Measurements from ENCODE around the gene CD247.

CD247 gene

DNA sequence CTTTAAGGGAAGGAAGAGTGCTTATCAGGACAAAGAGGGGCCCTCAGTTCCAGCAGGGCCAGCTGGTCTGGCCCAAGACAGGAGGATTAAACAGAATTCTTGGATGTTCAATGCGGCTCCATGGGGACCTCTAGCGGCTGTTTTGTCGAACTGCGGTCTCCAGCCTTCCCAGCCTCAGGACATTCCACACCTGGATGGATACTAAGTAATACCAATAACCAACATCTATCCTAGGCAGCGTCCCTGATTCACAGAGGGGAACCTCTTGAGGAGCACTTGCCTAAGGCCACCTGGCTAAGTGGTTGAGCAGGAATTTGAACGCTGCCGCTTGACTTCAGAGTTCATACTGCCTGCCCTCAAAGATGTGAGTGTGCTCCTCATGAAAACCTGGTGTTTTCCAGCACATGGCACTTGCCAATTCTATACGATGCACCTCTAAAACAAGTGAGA, 15.5 kb upstream of the CD247 start:
- TF ChIP-seq ISL1 (CRISPR knock-in tag; IDR thresholded peaks at IDR 0.05) (no peak), GLIS3 (CRISPR knock-in tag; IDR thresholded peaks at IDR 0.05) (no peak), TOX (CRISPR knock-in tag; IDR thresholded peaks at IDR 0.05; ENCODE audit: borderline replicate concordance) (no peak), BACH2 (CRISPR knock-in tag; IDR thresholded peaks at IDR 0.05; ENCODE audit: borderline replicate concordance) (no peak), RARB (CRISPR knock-in tag; IDR thresholded peaks at IDR 0.05) (no peak), ZNF565 (CRISPR knock-in tag; conservative IDR thresholded peaks at IDR 0.05; ENCODE audit: low read depth) (no peak), ZNF70 (CRISPR knock-in tag; IDR thresholded peaks at IDR 0.05) (no peak), TCF4 (CRISPR knock-in tag; IDR thresholded peaks at IDR 0.05; ENCODE audit: borderline replicate concordance) (no peak), ARNTL (CRISPR knock-in tag; IDR thresholded peaks at IDR 0.05; ENCODE audit: borderline replicate concordance, low read depth) (no peak), SNAI2 (CRISPR knock-in tag; IDR thresholded peaks at IDR 0.05) (no peak), ZFP30 (CRISPR knock-in tag; IDR thresholded peaks at IDR 0.05) (no peak), ZC3H10 (CRISPR knock-in tag; IDR thresholded peaks at IDR 0.05) (no peak)
- TF ChIP-seq, protein P1, sequence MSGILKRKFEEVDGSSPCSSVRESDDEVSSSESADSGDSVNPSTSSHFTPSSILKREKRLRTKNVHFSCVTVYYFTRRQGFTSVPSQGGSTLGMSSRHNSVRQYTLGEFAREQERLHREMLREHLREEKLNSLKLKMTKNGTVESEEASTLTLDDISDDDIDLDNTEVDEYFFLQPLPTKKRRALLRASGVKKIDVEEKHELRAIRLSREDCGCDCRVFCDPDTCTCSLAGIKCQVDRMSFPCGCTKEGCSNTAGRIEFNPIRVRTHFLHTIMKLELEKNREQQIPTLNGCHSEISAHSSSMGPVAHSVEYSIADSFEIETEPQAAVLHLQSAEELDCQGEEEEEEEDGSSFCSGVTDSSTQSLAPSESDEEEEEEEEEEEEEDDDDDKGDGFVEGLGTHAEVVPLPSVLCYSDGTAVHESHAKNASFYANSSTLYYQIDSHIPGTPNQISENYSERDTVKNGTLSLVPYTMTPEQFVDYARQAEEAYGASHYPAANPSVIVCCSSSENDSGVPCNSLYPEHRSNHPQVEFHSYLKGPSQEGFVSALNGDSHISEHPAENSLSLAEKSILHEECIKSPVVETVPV (CRISPR knock-in tag; IDR thresholded peaks at IDR 0.05) = no peak
- TF ChIP-seq, protein P2, sequence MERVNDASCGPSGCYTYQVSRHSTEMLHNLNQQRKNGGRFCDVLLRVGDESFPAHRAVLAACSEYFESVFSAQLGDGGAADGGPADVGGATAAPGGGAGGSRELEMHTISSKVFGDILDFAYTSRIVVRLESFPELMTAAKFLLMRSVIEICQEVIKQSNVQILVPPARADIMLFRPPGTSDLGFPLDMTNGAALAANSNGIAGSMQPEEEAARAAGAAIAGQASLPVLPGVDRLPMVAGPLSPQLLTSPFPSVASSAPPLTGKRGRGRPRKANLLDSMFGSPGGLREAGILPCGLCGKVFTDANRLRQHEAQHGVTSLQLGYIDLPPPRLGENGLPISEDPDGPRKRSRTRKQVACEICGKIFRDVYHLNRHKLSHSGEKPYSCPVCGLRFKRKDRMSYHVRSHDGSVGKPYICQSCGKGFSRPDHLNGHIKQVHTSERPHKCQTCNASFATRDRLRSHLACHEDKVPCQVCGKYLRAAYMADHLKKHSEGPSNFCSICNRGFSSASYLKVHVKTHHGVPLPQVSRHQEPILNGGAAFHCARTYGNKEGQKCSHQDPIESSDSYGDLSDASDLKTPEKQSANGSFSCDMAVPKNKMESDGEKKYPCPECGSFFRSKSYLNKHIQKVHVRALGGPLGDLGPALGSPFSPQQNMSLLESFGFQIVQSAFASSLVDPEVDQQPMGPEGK (CRISPR knock-in tag; IDR thresholded peaks at IDR 0.05; ENCODE audit: borderline replicate concordance) = no peak
- TF ChIP-seq, protein P3, sequence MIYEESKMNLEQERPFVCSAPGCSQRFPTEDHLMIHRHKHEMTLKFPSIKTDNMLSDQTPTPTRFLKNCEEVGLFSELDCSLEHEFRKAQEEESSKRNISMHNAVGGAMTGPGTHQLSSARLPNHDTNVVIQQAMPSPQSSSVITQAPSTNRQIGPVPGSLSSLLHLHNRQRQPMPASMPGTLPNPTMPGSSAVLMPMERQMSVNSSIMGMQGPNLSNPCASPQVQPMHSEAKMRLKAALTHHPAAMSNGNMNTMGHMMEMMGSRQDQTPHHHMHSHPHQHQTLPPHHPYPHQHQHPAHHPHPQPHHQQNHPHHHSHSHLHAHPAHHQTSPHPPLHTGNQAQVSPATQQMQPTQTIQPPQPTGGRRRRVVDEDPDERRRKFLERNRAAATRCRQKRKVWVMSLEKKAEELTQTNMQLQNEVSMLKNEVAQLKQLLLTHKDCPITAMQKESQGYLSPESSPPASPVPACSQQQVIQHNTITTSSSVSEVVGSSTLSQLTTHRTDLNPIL (CRISPR knock-in tag; IDR thresholded peaks at IDR 0.05; ENCODE audit: low read depth) = no peak
- TF ChIP-seq, protein P4, sequence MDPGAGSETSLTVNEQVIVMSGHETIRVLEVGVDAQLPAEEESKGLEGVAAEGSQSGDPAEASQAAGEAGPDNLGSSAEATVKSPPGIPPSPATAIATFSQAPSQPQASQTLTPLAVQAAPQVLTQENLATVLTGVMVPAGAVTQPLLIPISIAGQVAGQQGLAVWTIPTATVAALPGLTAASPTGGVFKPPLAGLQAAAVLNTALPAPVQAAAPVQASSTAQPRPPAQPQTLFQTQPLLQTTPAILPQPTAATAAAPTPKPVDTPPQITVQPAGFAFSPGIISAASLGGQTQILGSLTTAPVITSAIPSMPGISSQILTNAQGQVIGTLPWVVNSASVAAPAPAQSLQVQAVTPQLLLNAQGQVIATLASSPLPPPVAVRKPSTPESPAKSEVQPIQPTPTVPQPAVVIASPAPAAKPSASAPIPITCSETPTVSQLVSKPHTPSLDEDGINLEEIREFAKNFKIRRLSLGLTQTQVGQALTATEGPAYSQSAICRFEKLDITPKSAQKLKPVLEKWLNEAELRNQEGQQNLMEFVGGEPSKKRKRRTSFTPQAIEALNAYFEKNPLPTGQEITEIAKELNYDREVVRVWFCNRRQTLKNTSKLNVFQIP (CRISPR knock-in tag; IDR thresholded peaks at IDR 0.05; ENCODE audit: borderline replicate concordance, low read depth) = no peak
- peak; percentile 97 for ATAC-seq

DNA sequence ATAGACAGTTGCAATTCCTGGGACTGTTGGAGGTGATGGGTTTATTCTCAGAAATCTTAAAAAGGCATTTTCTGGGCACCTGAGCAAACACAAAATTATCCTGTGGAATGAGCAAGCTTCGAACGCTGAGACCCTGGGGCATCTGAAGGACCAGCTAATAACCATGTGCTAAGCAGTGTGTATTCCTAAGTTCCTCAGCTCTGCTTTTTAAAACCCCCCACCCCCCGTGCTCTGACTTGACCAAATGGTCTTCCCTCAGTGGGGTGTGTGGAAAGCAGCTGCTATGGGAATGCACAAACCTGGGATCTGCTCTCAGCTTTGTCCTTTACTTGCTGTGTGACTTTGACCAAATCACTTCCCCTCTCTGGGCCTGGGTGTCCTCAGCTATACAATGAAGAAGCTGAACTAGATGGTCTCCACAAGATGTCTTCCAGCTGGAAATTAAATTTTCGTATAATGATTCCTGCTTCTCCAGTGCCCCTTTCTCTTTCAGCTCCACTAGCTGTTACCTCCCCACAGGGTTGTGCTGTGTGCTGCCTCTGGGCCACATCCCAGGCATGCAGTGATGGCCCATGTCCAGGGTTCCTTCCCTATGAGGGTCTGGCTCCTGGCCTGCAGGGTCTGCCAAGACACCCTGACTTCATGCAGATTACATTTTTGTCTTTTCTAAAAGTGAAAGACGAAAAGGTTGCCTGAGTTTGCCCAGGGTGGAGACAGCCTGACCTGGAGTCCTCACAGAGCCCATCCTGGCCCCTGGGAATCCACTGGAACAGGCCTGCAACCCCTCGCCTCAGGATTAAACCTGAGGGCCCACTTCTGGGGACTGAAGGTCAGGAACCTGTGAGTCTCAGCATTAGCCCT, 14.9 kb upstream of the CD247 start:
- TF ChIP-seq, protein P2 (CRISPR knock-in tag; IDR thresholded peaks at IDR 0.05; ENCODE audit: borderline replicate concordance) = no peak
- TF ChIP-seq CSDC2 (CRISPR knock-in tag; IDR thresholded peaks at IDR 0.05) = no peak
- TF ChIP-seq ZC3H10 (CRISPR knock-in tag; IDR thresholded peaks at IDR 0.05) = no peak
- TF ChIP-seq BACH2 (CRISPR knock-in tag; IDR thresholded peaks at IDR 0.05; ENCODE audit: borderline replicate concordance) = no peak
- no peak for TF ChIP-seq ESRRG (CRISPR knock-in tag; IDR thresholded peaks at IDR 0.05)
- TF ChIP-seq ZNF8 (CRISPR knock-in tag; IDR thresholded peaks at IDR 0.05) = no peak
- no peak for TF ChIP-seq ARNTL (CRISPR knock-in tag; IDR thresholded peaks at IDR 0.05; ENCODE audit: borderline replicate concordance, low read depth)
- TF ChIP-seq ISL1 (CRISPR knock-in tag; IDR thresholded peaks at IDR 0.05) = no peak
- TF ChIP-seq RARB (CRISPR knock-in tag; IDR thresholded peaks at IDR 0.05) = no peak
- no peak for TF ChIP-seq SNAI2 (CRISPR knock-in tag; IDR thresholded peaks at IDR 0.05)
- no peak for TF ChIP-seq ZFP30 (CRISPR knock-in tag; IDR thresholded peaks at IDR 0.05)
- TF ChIP-seq OSR1 (CRISPR knock-in tag; IDR thresholded peaks at IDR 0.05) = no peak
- no peak for TF ChIP-seq ZNF565 (CRISPR knock-in tag; conservative IDR thresholded peaks at IDR 0.05; ENCODE audit: low read depth)
- TF ChIP-seq, protein P1 (CRISPR knock-in tag; IDR thresholded peaks at IDR 0.05) = no peak
- TF ChIP-seq TOX (CRISPR knock-in tag; IDR thresholded peaks at IDR 0.05; ENCODE audit: borderline replicate concordance) = no peak
- peak; percentile 42 for ATAC-seq
